K562 (cell line): ENCODE measurements around the gene UBR1. TPM values are rescaled to one million over a fixed set of nuclear protein-coding genes. Genes with fewer than 3 reads are reported as not detected.

Experiments used
- FIP1L1 ChIP-seq: fragments of 200-400 bp; formaldehyde crosslinking; IDR thresholded peaks from 2 replicates; pipeline ENCODE4 v1.6.1; 2018; ENCODE audit warnings: mild to moderate bottlenecking, low read depth, low read length; ENCODE audit not compliant: poor library complexity, severe bottlenecking
- FOXM1 ChIP-seq, 2 experiments: fragments of 450-650 bp in 1 of 2; sonication (generic) in 1 of 2; formaldehyde crosslinking in 1 of 2; IDR thresholded peaks; 2 replicates each; pipeline versions ENCODE4 v1.6.1 to v1.9.0; 2017 to 2022; ENCODE audit warnings: low read depth in 2 of 2, mild to moderate bottlenecking in 2 of 2, missing genetic modification reagents in 1 of 2, moderate library complexity in 1 of 2
- KHSRP ChIP-seq: fragments of 450-650 bp; IDR thresholded peaks from 2 replicates; pipeline ENCODE4 v1.6.1; 2017
- SPI1 ChIP-seq: IDR thresholded peaks from 2 replicates; pipeline ENCODE4 v1.6.1; 2011; ENCODE audit warnings: low read depth, low read length, control low read depth, borderline replicate concordance
- ZNF197 ChIP-seq: fragments of 200-800 bp; sonication (Bioruptor generic); IDR thresholded peaks from 2 replicates; pipeline ENCODE4 v1.6.1; 2016; ENCODE audit warnings: low read depth, missing genetic modification characterization, missing compliant biosample characterization
- ZNF561 ChIP-seq: fragments of 450-650 bp; formaldehyde crosslinking; conservative IDR thresholded peaks from 2 replicates; pipeline ENCODE4 v1.4.0; 2020; ENCODE audit warnings: mild to moderate bottlenecking, moderate library complexity
- polyA plus RNA-seq, 8 experiments: library from polyadenylated mRNA; depleted of rRNA in 4 of 8; stranded (reverse) in 5 of 8; unstranded in 3 of 8; fragments of >200 nt; fragmentation: Nextera tagmentation in 2 of 8; fragmentation: Illumina TruSeq in 1 of 8; extraction: Ambion mirVana in 2 of 8; extraction: Trizol in 1 of 8; gene quantifications; 2 replicates each; pipeline versions ENCODE4 v1.2.1 to v1.2.3, GENCODE V29; 2011 to 2014; ENCODE audit warnings: inconsistent platforms in 1 of 8, missing spikeins in 1 of 8
- total RNA-seq, 7 experiments: library from RNA; depleted of rRNA in 6 of 7; stranded (reverse); fragments of >200 nt in 6 of 7; fragmentation: Illumina TruSeq in 2 of 7; extraction: Trizol in 2 of 7; gene quantifications; 2 replicates each; pipeline versions ENCODE4 v1.2.1 to v1.2.3, GENCODE V29; 2011 to 2021; ENCODE audit warnings: low replicate concordance in 1 of 7
- TF ChIP-seq, protein P1 (sequence below): fragments of 450-650 bp; IDR thresholded peaks from 2 replicates; pipeline ENCODE4 v1.6.1; 2016; ENCODE audit warnings: mild to moderate bottlenecking, moderate library complexity

The UBR1 gene
- total and polyA plus RNA-seq, 9 of the 15 experiments (the other 6 are each of a cell fraction or from before 2014, with no cell fraction given): 5.8 to 30.7 (median 15.3) TPM

DNA sequence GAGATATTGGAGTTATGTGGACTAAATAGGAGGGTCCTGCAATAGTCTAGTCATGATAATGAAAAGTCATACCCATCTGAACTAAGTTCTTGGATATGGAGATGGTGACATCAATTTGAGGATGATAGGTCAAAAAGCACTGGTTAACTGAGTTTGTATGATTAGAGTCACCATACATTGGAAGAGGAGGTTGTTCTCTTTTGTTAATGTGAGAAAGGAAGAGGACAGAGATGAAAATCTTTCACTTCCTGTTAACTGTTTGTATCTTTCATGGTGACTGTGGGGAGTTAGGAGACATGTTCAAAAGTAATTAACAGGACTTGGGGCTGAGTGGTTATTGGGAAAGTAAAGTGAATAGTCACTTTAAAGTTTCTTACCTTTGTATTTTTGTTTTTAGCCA lies 38.7 kb upstream of the UBR1 start (continued):
- TF ChIP-seq, protein P1, sequence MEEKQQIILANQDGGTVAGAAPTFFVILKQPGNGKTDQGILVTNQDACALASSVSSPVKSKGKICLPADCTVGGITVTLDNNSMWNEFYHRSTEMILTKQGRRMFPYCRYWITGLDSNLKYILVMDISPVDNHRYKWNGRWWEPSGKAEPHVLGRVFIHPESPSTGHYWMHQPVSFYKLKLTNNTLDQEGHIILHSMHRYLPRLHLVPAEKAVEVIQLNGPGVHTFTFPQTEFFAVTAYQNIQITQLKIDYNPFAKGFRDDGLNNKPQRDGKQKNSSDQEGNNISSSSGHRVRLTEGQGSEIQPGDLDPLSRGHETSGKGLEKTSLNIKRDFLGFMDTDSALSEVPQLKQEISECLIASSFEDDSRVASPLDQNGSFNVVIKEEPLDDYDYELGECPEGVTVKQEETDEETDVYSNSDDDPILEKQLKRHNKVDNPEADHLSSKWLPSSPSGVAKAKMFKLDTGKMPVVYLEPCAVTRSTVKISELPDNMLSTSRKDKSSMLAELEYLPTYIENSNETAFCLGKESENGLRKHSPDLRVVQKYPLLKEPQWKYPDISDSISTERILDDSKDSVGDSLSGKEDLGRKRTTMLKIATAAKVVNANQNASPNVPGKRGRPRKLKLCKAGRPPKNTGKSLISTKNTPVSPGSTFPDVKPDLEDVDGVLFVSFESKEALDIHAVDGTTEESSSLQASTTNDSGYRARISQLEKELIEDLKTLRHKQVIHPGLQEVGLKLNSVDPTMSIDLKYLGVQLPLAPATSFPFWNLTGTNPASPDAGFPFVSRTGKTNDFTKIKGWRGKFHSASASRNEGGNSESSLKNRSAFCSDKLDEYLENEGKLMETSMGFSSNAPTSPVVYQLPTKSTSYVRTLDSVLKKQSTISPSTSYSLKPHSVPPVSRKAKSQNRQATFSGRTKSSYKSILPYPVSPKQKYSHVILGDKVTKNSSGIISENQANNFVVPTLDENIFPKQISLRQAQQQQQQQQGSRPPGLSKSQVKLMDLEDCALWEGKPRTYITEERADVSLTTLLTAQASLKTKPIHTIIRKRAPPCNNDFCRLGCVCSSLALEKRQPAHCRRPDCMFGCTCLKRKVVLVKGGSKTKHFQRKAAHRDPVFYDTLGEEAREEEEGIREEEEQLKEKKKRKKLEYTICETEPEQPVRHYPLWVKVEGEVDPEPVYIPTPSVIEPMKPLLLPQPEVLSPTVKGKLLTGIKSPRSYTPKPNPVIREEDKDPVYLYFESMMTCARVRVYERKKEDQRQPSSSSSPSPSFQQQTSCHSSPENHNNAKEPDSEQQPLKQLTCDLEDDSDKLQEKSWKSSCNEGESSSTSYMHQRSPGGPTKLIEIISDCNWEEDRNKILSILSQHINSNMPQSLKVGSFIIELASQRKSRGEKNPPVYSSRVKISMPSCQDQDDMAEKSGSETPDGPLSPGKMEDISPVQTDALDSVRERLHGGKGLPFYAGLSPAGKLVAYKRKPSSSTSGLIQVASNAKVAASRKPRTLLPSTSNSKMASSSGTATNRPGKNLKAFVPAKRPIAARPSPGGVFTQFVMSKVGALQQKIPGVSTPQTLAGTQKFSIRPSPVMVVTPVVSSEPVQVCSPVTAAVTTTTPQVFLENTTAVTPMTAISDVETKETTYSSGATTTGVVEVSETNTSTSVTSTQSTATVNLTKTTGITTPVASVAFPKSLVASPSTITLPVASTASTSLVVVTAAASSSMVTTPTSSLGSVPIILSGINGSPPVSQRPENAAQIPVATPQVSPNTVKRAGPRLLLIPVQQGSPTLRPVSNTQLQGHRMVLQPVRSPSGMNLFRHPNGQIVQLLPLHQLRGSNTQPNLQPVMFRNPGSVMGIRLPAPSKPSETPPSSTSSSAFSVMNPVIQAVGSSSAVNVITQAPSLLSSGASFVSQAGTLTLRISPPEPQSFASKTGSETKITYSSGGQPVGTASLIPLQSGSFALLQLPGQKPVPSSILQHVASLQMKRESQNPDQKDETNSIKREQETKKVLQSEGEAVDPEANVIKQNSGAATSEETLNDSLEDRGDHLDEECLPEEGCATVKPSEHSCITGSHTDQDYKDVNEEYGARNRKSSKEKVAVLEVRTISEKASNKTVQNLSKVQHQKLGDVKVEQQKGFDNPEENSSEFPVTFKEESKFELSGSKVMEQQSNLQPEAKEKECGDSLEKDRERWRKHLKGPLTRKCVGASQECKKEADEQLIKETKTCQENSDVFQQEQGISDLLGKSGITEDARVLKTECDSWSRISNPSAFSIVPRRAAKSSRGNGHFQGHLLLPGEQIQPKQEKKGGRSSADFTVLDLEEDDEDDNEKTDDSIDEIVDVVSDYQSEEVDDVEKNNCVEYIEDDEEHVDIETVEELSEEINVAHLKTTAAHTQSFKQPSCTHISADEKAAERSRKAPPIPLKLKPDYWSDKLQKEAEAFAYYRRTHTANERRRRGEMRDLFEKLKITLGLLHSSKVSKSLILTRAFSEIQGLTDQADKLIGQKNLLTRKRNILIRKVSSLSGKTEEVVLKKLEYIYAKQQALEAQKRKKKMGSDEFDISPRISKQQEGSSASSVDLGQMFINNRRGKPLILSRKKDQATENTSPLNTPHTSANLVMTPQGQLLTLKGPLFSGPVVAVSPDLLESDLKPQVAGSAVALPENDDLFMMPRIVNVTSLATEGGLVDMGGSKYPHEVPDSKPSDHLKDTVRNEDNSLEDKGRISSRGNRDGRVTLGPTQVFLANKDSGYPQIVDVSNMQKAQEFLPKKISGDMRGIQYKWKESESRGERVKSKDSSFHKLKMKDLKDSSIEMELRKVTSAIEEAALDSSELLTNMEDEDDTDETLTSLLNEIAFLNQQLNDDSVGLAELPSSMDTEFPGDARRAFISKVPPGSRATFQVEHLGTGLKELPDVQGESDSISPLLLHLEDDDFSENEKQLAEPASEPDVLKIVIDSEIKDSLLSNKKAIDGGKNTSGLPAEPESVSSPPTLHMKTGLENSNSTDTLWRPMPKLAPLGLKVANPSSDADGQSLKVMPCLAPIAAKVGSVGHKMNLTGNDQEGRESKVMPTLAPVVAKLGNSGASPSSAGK: no peak
- TF ChIP-seq ZNF561 (no peak), SPI1 (peak; percentile 19; the same call in 1 of the 2 replicates), ZNF197 (no peak), FOXM1 (IDR thresholded peaks at IDR 0.05; ENCODE audit: low read depth) (peak; percentile 44; the same call in 1 of the 2 replicates), FOXM1 (CRISPR knock-in tag; IDR thresholded peaks at IDR 0.05; ENCODE audit: low read depth) (no peak), KHSRP (no peak), FIP1L1 (no peak)
